ENCODE measurements around the gene CELF1.

The CELF1 gene

DNA sequence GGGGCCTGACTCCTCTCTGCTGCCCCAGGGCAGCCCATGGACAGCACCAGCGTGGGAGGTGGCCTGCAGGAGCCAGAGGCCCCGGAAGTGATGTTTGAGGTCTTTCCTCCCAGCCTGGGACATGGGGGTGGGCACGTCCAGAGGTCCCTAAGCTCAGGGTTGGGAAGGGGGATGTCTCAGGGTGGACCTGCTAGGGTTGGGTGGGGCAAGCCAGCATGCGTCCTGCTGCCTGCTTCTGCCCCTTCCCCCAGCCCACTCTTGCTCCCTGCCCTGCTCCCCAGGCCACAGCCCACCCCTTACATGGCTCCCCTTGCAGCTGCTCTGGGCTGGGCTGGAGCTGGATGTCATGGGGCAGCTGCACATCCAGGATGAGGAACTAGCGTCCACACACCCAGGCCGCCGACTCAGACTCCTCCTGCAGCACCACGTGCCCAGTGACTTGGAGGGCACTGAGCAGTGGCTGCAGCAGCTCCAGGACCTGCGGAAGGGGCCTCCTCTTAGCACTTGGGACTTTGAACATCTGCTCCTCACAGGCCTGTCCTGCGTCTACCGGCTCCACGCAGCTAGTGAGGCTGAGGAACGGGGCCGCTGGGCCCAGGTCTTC, 34.9 kb upstream of the CELF1 start:
- no peaks in the 10 kb centered on the region for H3K9me3 ChIP-seq (ENCODE audit: control insufficient read depth, low read length)
- no peaks in the 10 kb centered on the region for H3K79me2 ChIP-seq
- H3K36me3 ChIP-seq (ENCODE audit: control insufficient read depth, insufficient read depth, low read length): no peaks in the 10 kb centered on the region
- no peak overlapping the region for H3K27ac ChIP-seq
- no peaks in the 10 kb centered on the region for H3K4me1 ChIP-seq
- H3K4me3 ChIP-seq (ENCODE audit: low read depth, low read length): no peak overlapping the region
- no peak overlapping the region for H2AFZ ChIP-seq
- H3K27me3 ChIP-seq (ENCODE audit: control insufficient read depth, insufficient read depth, low read length): no peaks in the 10 kb centered on the region
- no peak overlapping the region for H3K4me2 ChIP-seq (ENCODE audit: low read length)
- H3K9ac ChIP-seq: no peak overlapping the region
- TF ChIP-seq, protein P1, sequence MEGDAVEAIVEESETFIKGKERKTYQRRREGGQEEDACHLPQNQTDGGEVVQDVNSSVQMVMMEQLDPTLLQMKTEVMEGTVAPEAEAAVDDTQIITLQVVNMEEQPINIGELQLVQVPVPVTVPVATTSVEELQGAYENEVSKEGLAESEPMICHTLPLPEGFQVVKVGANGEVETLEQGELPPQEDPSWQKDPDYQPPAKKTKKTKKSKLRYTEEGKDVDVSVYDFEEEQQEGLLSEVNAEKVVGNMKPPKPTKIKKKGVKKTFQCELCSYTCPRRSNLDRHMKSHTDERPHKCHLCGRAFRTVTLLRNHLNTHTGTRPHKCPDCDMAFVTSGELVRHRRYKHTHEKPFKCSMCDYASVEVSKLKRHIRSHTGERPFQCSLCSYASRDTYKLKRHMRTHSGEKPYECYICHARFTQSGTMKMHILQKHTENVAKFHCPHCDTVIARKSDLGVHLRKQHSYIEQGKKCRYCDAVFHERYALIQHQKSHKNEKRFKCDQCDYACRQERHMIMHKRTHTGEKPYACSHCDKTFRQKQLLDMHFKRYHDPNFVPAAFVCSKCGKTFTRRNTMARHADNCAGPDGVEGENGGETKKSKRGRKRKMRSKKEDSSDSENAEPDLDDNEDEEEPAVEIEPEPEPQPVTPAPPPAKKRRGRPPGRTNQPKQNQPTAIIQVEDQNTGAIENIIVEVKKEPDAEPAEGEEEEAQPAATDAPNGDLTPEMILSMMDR (IDR thresholded peaks at IDR 0.05): no peak

DNA sequence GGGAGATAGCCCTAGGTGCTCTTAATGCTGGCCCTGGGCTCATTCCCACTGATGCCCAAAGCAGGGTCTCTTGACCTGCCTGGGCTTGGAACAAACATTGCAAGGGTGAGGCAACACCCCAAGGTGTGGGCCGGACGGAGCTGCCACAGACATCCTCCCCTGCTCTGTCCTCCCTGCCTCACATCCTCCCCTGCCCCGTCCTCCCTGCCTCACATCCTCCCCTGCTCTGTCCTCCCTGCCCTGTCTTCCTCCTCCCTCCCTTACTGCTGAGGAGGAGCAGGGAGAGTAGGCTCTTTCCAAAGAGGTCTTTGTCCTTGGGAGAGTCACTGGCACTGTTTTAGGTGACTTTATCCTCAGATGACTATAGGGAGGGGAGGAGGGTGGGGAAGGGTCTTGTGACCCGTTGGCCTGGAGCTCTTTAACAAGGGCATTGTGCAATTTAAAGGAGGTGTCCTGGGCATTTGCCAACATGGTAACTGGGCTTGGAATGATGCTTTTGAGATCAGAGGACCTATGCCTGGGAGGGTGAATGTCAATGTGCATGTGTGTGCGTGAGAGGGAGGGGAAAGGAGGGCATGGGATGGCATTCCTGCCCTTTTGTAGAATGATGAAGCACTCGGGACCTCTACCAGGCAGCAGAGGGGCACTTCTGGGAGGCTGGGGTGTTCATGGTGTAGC, 34.2 kb upstream of the CELF1 start:
- Histone ChIP-seq H3K4me1 (no peaks in the 10 kb centered on the region), H2AFZ (no peak overlapping the region), H3K27me3 (ENCODE audit: control insufficient read depth, insufficient read depth, low read length) (no peaks in the 10 kb centered on the region), H3K36me3 (ENCODE audit: control insufficient read depth, insufficient read depth, low read length) (no peaks in the 10 kb centered on the region), H3K27ac (no peak overlapping the region), H3K4me2 (ENCODE audit: low read length) (no peak overlapping the region), H3K9me3 (ENCODE audit: control insufficient read depth, low read length) (no peaks in the 10 kb centered on the region), H3K79me2 (no peaks in the 10 kb centered on the region), H3K4me3 (ENCODE audit: low read depth, low read length) (no peak overlapping the region), H3K9ac (no peak overlapping the region)
- TF ChIP-seq, protein P1 (IDR thresholded peaks at IDR 0.05): no peak

DNA sequence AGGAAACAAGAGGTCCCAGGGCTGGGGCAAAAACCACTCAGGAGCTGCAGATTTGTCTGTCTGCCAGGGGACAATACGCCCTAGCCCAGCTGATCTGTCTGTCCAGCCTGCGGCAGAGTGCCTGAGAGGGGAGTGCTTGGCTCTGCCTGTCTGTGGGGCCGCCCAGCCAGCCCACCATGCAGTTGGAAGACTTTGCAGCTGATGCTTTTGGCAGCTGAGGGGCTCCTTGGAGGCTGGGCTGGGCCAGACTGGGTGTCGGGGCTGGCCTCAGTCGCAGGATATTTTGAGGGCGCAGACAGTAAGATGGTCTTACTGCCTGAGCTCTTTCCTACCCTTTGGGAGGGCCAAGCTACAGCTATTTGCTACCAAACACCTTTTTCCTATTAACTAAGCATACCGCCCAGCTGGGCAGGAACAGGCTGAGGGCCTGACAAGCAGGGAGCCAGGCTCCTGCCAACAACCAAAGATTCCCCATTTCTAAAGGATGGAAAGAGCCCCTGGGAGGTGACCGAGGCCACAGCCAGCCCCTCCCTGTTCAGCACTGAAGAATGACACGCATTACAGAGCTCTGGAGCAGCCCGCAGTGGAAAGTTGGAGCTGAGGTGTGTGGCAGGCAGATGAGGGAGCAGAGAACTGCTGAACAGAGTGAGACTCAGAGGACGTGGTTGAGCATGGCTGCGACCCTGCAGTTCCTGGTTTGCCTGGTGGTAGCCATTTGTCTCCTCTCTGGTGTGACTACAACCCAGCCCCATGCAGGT, 33.3 kb upstream of the CELF1 start, which contains the start of gene FAM180B:
Gene FAM180B (plus strand): TSS at position 581 of the 758 bp plus-strand sequence. CDS start 91 bp downstream, at position 672.
- H3K4me1 ChIP-seq: no peaks in the 10 kb centered on the region
- no peak within 1 kb of the TSS for H2AFZ ChIP-seq
- no peak within 1 kb of the TSS for H3K9ac ChIP-seq

DNA sequence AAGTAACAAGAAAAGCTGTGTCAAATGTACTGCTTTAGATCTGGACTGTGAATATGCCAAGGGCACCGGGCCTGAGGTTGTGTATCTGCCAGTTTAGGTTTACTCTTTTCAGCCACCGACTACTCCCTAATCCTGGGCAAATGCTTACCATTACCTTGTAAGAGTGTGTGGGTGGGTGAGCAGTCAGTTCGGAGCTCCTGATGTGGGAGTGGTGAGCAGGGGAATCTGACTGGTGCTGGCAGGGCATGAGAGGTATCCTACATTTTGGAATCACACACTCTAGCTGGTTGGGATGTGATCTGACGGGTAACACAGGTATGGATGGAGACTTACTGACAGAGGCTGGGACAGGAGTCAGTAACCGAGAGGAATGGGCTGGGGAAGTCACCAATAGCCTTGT, 30.9 kb upstream of the CELF1 start:
- Histone ChIP-seq H3K4me3 (ENCODE audit: low read depth, low read length) (no peak overlapping the region), H3K79me2 (no peaks in the 10 kb centered on the region), H3K27ac (no peak overlapping the region), H3K9ac (no peak overlapping the region), H3K9me3 (ENCODE audit: control insufficient read depth, low read length) (no peaks in the 10 kb centered on the region), H2AFZ (no peak overlapping the region), H3K4me1 (no peaks in the 10 kb centered on the region), H3K27me3 (ENCODE audit: control insufficient read depth, insufficient read depth, low read length) (no peaks in the 10 kb centered on the region), H3K4me2 (ENCODE audit: low read length) (no peak overlapping the region), H3K36me3 (ENCODE audit: control insufficient read depth, insufficient read depth, low read length) (no peaks in the 10 kb centered on the region)
- TF ChIP-seq, protein P1 (IDR thresholded peaks at IDR 0.05): no peak

More for the DNA sequence above, 33.3 kb upstream of the CELF1 start, which contains the start of gene FAM180B:
- Histone ChIP-seq H3K36me3 (ENCODE audit: control insufficient read depth, insufficient read depth, low read length) (no peaks in the 10 kb centered on the region), H3K4me2 (ENCODE audit: low read length) (no peak within 1 kb of the TSS), H3K4me3 (ENCODE audit: low read depth, low read length) (no peak within 1 kb of the TSS), H3K79me2 (no peaks in the 10 kb centered on the region), H3K9me3 (ENCODE audit: control insufficient read depth, low read length) (no peaks in the 10 kb centered on the region), H3K27ac (no peak within 1 kb of the TSS), H3K27me3 (ENCODE audit: control insufficient read depth, insufficient read depth, low read length) (no peaks in the 10 kb centered on the region)
- TF ChIP-seq, protein P1 (IDR thresholded peaks at IDR 0.05): no peak

All from parathyroid adenoma (tissue), 2 donors.